CD4-positive, alpha-beta T cell treated with Interleukin-4 for 4 hours (primary cell): ENCODE measurements around the gene EYA2.

ENCODE experiments used
- DNase-seq: peaks from one replicate; pipeline ENCODE4 v3.0.0-alpha.2; 2020

EYA2 gene

GRCh38 chr20:47042464-47042863 lies 147.8 kb downstream of the EYA2 start:
- no peak for DNase-seq

- DNase-seq, result no peak
Measured at GRCh38 chr20:47043086-47043485, 148.4 kb downstream of the EYA2 start.

- no peak for DNase-seq
Measured at GRCh38 chr20:47044938-47045337, 150.3 kb downstream of the EYA2 start.

- no peak for DNase-seq
Measured at GRCh38 chr20:47048054-47048453, 153.4 kb downstream of the EYA2 start.

GRCh38 chr20:47049771-47050170 lies 155.1 kb downstream of the EYA2 start:
- DNase-seq, result no peak

- DNase-seq, result no peak
Measured at GRCh38 chr20:47050996-47051395, 156.4 kb downstream of the EYA2 start.

GRCh38 chr20:47051936-47052526 lies 157.4 kb downstream of the EYA2 start:
- DNase-seq, result no peak

- DNase-seq, result no peak
Measured at GRCh38 chr20:47054506-47054905, 159.9 kb downstream of the EYA2 start.

GRCh38 chr20:47054945-47055344 lies 160.3 kb downstream of the EYA2 start:
- DNase-seq, result no peak

- no peak for DNase-seq
Measured at GRCh38 chr20:47055699-47056369, 161.2 kb downstream of the EYA2 start.

- DNase-seq, result no peak
Measured at GRCh38 chr20:47057661-47058060, 163.0 kb downstream of the EYA2 start.

- no peak for DNase-seq
Measured at GRCh38 chr20:47058236-47058635, 163.6 kb downstream of the EYA2 start.

GRCh38 chr20:47059536-47059935 lies 164.9 kb downstream of the EYA2 start:
- DNase-seq, result no peak

- DNase-seq, result no peak
Measured at GRCh38 chr20:47061549-47061948, 166.9 kb downstream of the EYA2 start.

- no peak for DNase-seq
Measured at GRCh38 chr20:47062226-47062890, 167.7 kb downstream of the EYA2 start.

- no peak for DNase-seq
Measured at GRCh38 chr20:47063407-47063806, 168.8 kb downstream of the EYA2 start.

GRCh38 chr20:47063808-47064207 lies 169.2 kb downstream of the EYA2 start:
- no peak for DNase-seq

- no peak for DNase-seq
Measured at GRCh38 chr20:47066484-47067270, 172.0 kb downstream of the EYA2 start.

- no peak for DNase-seq
Measured at GRCh38 chr20:47067776-47068175, 173.1 kb downstream of the EYA2 start.

GRCh38 chr20:47070176-47070575 lies 175.5 kb downstream of the EYA2 start:
- DNase-seq, result no peak

GRCh38 chr20:47071646-47072185 lies 177.1 kb downstream of the EYA2 start:
- no peak for DNase-seq

GRCh38 chr20:47073766-47074475 lies 179.3 kb downstream of the EYA2 start:
- no peak for DNase-seq

- no peak for DNase-seq
Measured at GRCh38 chr20:47075263-47075662, 180.6 kb downstream of the EYA2 start.
